ENCODE data around the gene LRAT.

- TF ChIP-seq POLR2AphosphoS5 (IDR thresholded peaks at IDR 0.05) (no peak), EP300 (IDR thresholded peaks at IDR 0.05) (no peak), CTCF (IDR thresholded peaks at IDR 0.05) (no peak), POLR2A (IDR thresholded peaks at IDR 0.05) (no peak)
Observed at GRCh38 chr4:154720123-154720522, 23.7 kb upstream of the LRAT start.
